ENCODE results near the gene SLC24A3. TPM values are rescaled to one million over a fixed set of nuclear protein-coding genes. Genes with fewer than 3 reads are reported as not detected.

The SLC24A3 gene
- total RNA-seq, 4 donors from 2014 or later, result 1.6 to 38.8 (median 3.7) TPM

DNA sequence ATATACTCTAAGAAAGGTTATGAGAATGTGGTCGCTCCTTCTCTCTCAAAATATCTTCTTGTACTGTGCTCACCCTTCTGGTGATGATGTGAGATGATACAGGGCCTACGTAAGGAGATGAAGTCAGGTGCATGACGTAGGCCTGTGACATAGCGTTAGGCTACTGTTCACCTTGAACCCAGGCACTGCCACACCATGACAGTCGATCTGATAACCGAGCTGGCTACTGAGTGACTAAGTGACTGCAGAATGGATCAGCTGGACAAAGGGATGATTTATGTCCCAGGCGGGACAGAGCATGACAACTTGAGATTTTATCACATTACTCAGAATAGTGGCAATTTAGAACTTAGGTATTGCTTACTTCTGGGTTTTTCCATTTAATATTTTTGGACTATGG is 11.2 kb downstream of the SLC24A3 start:
- no peak for DNase-seq
- Histone ChIP-seq H3K4me1 (no peaks in the 10 kb centered on the region), H3K36me3 (no peaks in the 10 kb centered on the region), H3K9me3 (no peaks in the 10 kb centered on the region), H3K27me3 (no peaks in the 10 kb centered on the region), H3K27ac (no peak overlapping the region), H3K4me3 (no peak overlapping the region)
- TF ChIP-seq POLR2A (IDR thresholded peaks at IDR 0.05), result no peak
- TF ChIP-seq, protein P1, sequence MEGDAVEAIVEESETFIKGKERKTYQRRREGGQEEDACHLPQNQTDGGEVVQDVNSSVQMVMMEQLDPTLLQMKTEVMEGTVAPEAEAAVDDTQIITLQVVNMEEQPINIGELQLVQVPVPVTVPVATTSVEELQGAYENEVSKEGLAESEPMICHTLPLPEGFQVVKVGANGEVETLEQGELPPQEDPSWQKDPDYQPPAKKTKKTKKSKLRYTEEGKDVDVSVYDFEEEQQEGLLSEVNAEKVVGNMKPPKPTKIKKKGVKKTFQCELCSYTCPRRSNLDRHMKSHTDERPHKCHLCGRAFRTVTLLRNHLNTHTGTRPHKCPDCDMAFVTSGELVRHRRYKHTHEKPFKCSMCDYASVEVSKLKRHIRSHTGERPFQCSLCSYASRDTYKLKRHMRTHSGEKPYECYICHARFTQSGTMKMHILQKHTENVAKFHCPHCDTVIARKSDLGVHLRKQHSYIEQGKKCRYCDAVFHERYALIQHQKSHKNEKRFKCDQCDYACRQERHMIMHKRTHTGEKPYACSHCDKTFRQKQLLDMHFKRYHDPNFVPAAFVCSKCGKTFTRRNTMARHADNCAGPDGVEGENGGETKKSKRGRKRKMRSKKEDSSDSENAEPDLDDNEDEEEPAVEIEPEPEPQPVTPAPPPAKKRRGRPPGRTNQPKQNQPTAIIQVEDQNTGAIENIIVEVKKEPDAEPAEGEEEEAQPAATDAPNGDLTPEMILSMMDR (IDR thresholded peaks at IDR 0.05), result no peak

GRCh38 chr20:19231359-19232035 is 19.1 kb downstream of the SLC24A3 start:
- Histone ChIP-seq H3K4me3 (no peak overlapping the region), H3K4me1 (no peaks in the 10 kb centered on the region), H3K9me3 (no peaks in the 10 kb centered on the region), H3K27ac (no peak overlapping the region), H3K27me3 (no peaks in the 10 kb centered on the region), H3K36me3 (no peaks in the 10 kb centered on the region)
- no peak for DNase-seq
- TF ChIP-seq POLR2A (IDR thresholded peaks at IDR 0.05), result no peak
- TF ChIP-seq, protein P1 (IDR thresholded peaks at IDR 0.05), result no peak

DNA sequence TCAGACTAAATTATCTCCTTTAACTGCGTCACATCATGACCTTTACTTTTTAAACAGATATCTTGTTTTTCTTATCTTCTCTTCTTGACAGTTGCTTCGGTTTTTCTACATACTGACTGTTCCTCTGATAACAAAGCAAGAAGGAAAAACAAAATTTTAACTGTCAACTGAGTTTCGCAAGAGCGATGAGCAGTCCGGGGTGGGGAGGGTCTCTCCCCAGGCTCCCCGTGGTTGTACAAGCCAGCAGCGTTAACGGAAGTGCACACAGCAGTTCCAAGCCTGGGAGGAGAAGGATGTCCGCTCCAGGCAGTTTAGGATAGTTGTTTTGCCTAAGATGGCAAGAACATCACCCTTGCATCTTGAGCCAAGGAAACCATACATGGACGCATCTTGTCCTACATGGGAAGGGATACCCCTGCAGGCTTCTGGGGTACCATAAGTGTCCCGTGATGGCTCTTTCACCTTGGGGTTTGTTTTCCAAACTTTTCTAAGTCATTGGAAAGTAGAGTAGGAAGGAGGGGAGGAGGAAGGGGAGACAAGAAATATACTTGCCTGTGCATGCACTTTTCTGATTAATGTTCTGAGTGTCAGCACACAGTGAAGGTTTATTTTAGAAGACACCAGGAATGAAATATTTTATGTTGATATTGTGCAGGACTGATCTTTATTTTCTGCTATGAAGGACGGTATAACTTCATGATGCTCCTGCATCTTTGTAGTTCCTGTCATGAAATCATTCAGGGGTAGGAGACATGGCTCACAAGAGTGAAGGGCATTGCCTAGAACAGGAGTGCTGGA is 20.8 kb downstream of the SLC24A3 start:
- no peaks in the 10 kb centered on the region for H3K4me1 ChIP-seq
- no peaks in the 10 kb centered on the region for H3K36me3 ChIP-seq
- peak overlapping the region in 2 of 4 donors; percentile 28 to 30 for H3K27ac ChIP-seq
- no peaks in the 10 kb centered on the region for H3K9me3 ChIP-seq
- no peak overlapping the region for H3K4me3 ChIP-seq
- TF ChIP-seq POLR2A (IDR thresholded peaks at IDR 0.05), result no peak
- TF ChIP-seq, protein P1 (IDR thresholded peaks at IDR 0.05), result no peak
- no peaks in the 10 kb centered on the region for H3K27me3 ChIP-seq
- DNase-seq, result no peak

GRCh38 chr20:19236371-19237055 is 24.1 kb downstream of the SLC24A3 start:
- no peak for DNase-seq
- no peak for TF ChIP-seq POLR2A (IDR thresholded peaks at IDR 0.05)
- TF ChIP-seq, protein P1 (IDR thresholded peaks at IDR 0.05), result no peak
- H3K36me3 ChIP-seq, result no peaks in the 10 kb centered on the region
- no peaks in the 10 kb centered on the region for H3K4me1 ChIP-seq
- no peaks in the 10 kb centered on the region for H3K9me3 ChIP-seq
- H3K4me3 ChIP-seq, result no peak overlapping the region
- H3K27me3 ChIP-seq, result no peaks in the 10 kb centered on the region
- no peak overlapping the region for H3K27ac ChIP-seq

- Histone ChIP-seq H3K27me3 (no peaks in the 10 kb centered on the region), H3K9me3 (no peaks in the 10 kb centered on the region), H3K36me3 (no peaks in the 10 kb centered on the region), H3K4me3 (no peak overlapping the region), H3K4me1 (no peaks in the 10 kb centered on the region), H3K27ac (peak overlapping the region in 1 of 4 donors; percentile 13)
- DNase-seq, result no peak
- TF ChIP-seq POLR2A (IDR thresholded peaks at IDR 0.05), result no peak
- TF ChIP-seq, protein P1 (IDR thresholded peaks at IDR 0.05), result no peak
Observed at GRCh38 chr20:19241440-19241839, 29.0 kb downstream of the SLC24A3 start.
